HepG2 (cell line): Measurements from ENCODE around the gene ARID1A. TPM values are rescaled to one million over a fixed set of nuclear protein-coding genes. Genes with fewer than 3 reads are reported as not detected.
A peak's percentile ranks its signal among the peaks of the same experiment; 100 is the strongest.

Experiments used
- ATAC-seq: fragments of 200-7000 bp; cut with Tn5 transposase; 3 replicates; pipeline ENCODE4 v1.9.1; 2020; ENCODE audit warnings: mild to moderate bottlenecking, moderate library complexity
- BruUV-seq: library from RNA; stranded (reverse); fragments of 400-500 nt; replicated peaks from 2 replicates; lab custom pipeline; 2021; lab: Mats Ljungman, UMichigan
- CTCF ChIA-PET: fragments of 300-600 bp; formaldehyde crosslinking; extraction: SDS; loops from one replicate; lab custom pipeline; 2021; ENCODE audit warnings: low total read pairs, inconsistent platforms, low intra/inter-chr PET ratio; lab: Yijun Ruan, JAX
- POLR2A ChIA-PET: fragments of 350-600 bp; sonication (Branson Sonifier 250); formaldehyde crosslinking; loops from one replicate; lab custom pipeline; 2020; ENCODE audit warnings: antibody characterized with exemption, inconsistent platforms; lab: Yijun Ruan, JAX
- DNase-seq: peaks from one replicate; pipeline ENCODE4 v3.0.0-alpha.2; 2015; ENCODE audit warnings: low spot score
- FAIRE-seq: peaks from 3 replicates; lab custom pipeline; 2011; peaks lifted over from hg19 to GRCh38; lab: Jason Lieb, UNC
- H2AFZ ChIP-seq: one replicate; pipeline ENCODE4 v1.6.1; 2011; ENCODE audit warnings: low read length, inconsistent platforms
- H3K27ac ChIP-seq: fragments of 300-600 bp; 3 replicates; pipeline ENCODE4 v1.8.0; 2011; ENCODE audit warnings: mixed run types, mild to moderate bottlenecking, mixed read lengths, low read length, inconsistent platforms; ENCODE audit not compliant: insufficient read depth; ENCODE audit errors: extremely low read length
- H3K27me3 ChIP-seq, 2 experiments: fragments of 200-600 bp in 1 of 2; 2 replicates in 1 of 2; 3 replicates in 1 of 2; pipeline versions ENCODE4 v1.6.0 to v1.8.0; 2011; ENCODE audit warnings: low read length in 2 of 2, mild to moderate bottlenecking in 2 of 2, moderate library complexity in 2 of 2, inconsistent platforms in 1 of 2; ENCODE audit not compliant: insufficient read depth in 2 of 2, control insufficient read depth in 1 of 2
- H3K36me3 ChIP-seq, 2 experiments: fragments of 200-600 bp in 1 of 2; replicated peaks in 1 of 2; 2 replicates in 1 of 2; 3 replicates in 1 of 2; pipeline versions ENCODE4 v1.5.1 to v1.8.0; 2011; ENCODE audit warnings: low read length in 2 of 2, inconsistent platforms in 1 of 2; ENCODE audit not compliant: insufficient read depth in 2 of 2, control insufficient read depth in 1 of 2
- H3K4me1 ChIP-seq: 2 replicates; pipeline ENCODE4 v1.5.1; 2012; ENCODE audit warnings: low read length, inconsistent platforms; ENCODE audit not compliant: insufficient read depth
- H3K4me2 ChIP-seq: 2 replicates; pipeline ENCODE4 v1.6.0; 2011; ENCODE audit warnings: low read depth, low read length, inconsistent platforms
- H3K4me3 ChIP-seq, 3 experiments: fragments of 200-600 bp in 1 of 3; sonication (generic), shearing (Covaris generic) in 1 of 3; replicated peaks in 1 of 3; 2 replicates each; pipeline ENCODE4 v1.5.1; 2011 to 2016; ENCODE audit warnings: low read length in 3 of 3, inconsistent platforms in 2 of 3, low read depth in 2 of 3, mild to moderate bottlenecking in 2 of 3, control low read depth in 1 of 3, mixed read lengths in 1 of 3; ENCODE audit not compliant: insufficient read depth in 1 of 3
- H3K79me2 ChIP-seq: one replicate; pipeline ENCODE4 v1.6.1; 2011; ENCODE audit warnings: low read length, inconsistent platforms; ENCODE audit not compliant: insufficient read depth
- H3K9ac ChIP-seq: 2 replicates; pipeline ENCODE4 v1.6.0; 2011; ENCODE audit warnings: mild to moderate bottlenecking, low read depth, low read length, inconsistent platforms; ENCODE audit not compliant: insufficient read depth
- H3K9me3 ChIP-seq: 2 replicates; pipeline ENCODE4 v1.5.1; 2012; ENCODE audit warnings: mild to moderate bottlenecking, low read length
- H4K20me1 ChIP-seq: 2 replicates; pipeline ENCODE4 v1.6.0; 2011; ENCODE audit warnings: inconsistent platforms, mild to moderate bottlenecking, low read length, moderate library complexity; ENCODE audit not compliant: insufficient read depth
- HES4 ChIP-seq: sonication (generic); formaldehyde crosslinking; IDR thresholded peaks from 2 replicates; pipeline ENCODE4 v1.9.0; 2021; ENCODE audit warnings: mild to moderate bottlenecking, missing genetic modification reagents, borderline replicate concordance
- HNRNPK ChIP-seq: fragments of 200-400 bp; formaldehyde crosslinking; IDR thresholded peaks from 2 replicates; pipeline ENCODE4 v1.6.1; 2018; ENCODE audit warnings: low read length, low read depth, moderate library complexity, mild to moderate bottlenecking; ENCODE audit not compliant: poor library complexity, severe bottlenecking
- KDM2A ChIP-seq: sonication (generic); formaldehyde crosslinking; IDR thresholded peaks from 2 replicates; pipeline ENCODE4 v1.4.0; 2020; ENCODE audit warnings: low read depth, missing genetic modification reagents, borderline replicate concordance
- KDM5B ChIP-seq: sonication (generic); formaldehyde crosslinking; IDR thresholded peaks from 2 replicates; pipeline ENCODE4 v1.4.0; 2020; ENCODE audit warnings: missing genetic modification reagents, mild to moderate bottlenecking, borderline replicate concordance
- MAX ChIP-seq: IDR thresholded peaks from 2 replicates; pipeline ENCODE4 v1.6.1; 2012; ENCODE audit warnings: inconsistent platforms
- MIER2 ChIP-seq: IDR thresholded peaks from 2 replicates; pipeline ENCODE4 v1.6.1; 2016; ENCODE audit warnings: missing biosample characterization, missing genetic modification reagents
- PATZ1 ChIP-seq: sonication (generic); formaldehyde crosslinking; IDR thresholded peaks from 2 replicates; pipeline ENCODE4 v1.4.0; 2020; ENCODE audit warnings: missing genetic modification reagents
- POLR2G ChIP-seq: fragments of 200-400 bp; formaldehyde crosslinking; IDR thresholded peaks from 2 replicates; pipeline ENCODE4 v1.6.1; 2018; ENCODE audit warnings: mild to moderate bottlenecking, low read depth, low read length, moderate library complexity
- RBFOX2 ChIP-seq: fragments of 200-400 bp; formaldehyde crosslinking; IDR thresholded peaks from 2 replicates; pipeline ENCODE4 v1.6.1; 2017; ENCODE audit warnings: low read depth, mild to moderate bottlenecking, low read length
- REL ChIP-seq: sonication (generic); formaldehyde crosslinking; conservative IDR thresholded peaks from 2 replicates; pipeline ENCODE4 v1.8.0; 2022; ENCODE audit warnings: mild to moderate bottlenecking, missing genetic modification reagents, moderate library complexity
- SALL1 ChIP-seq: sonication (generic); formaldehyde crosslinking; IDR thresholded peaks from 2 replicates; pipeline ENCODE4 v1.8.0; 2022; ENCODE audit warnings: mild to moderate bottlenecking, missing genetic modification reagents
- YY1 ChIP-seq: IDR thresholded peaks from 2 replicates; pipeline ENCODE4 v1.6.1; 2011; ENCODE audit warnings: low read length, low read depth, moderate library complexity, mild to moderate bottlenecking; ENCODE audit not compliant: insufficient read depth, insufficient replicate concordance
- ZNF446 ChIP-seq: sonication (generic); formaldehyde crosslinking; IDR thresholded peaks from 2 replicates; pipeline ENCODE4 v1.5.0; 2020; ENCODE audit warnings: mild to moderate bottlenecking, missing genetic modification reagents
- WGBS: methylation state at CpG from one replicate; pipeline ENCODE4 v1.1.6; 2017; ENCODE audit warnings: low lambda C conversion rate; 5-methylcytosine and 5-hydroxymethylcytosine counted together
- in situ Hi-C: cut with HindIII; loops from 2 replicates; pipeline ENCODE4 v1.10.0; 2017; ENCODE audit warnings: low pct_unique_long_range_greater_than_20kb; ENCODE audit not compliant: extremely low pct_ligation_motif_present
- intact Hi-C: fragments of 100-400 bp; cut with micrococcal nuclease; formaldehyde crosslinking; loops from one replicate; pipeline ENCODE4 v1.10.0; 2022; ENCODE audit not compliant: unreplicated experiment
- polyA plus RNA-seq, 8 experiments: library from polyadenylated mRNA; depleted of rRNA in 3 of 8; stranded (reverse) in 7 of 8; unstranded in 1 of 8; fragments of >200 nt; fragmentation: Illumina TruSeq in 4 of 8; extraction: Trizol in 4 of 8; gene quantifications; 2 replicates each; pipeline versions ENCODE4 v1.2.1 to v1.2.3, GENCODE V29; 2011 to 2016; ENCODE audit warnings: low read depth in 4 of 8, missing spikeins in 1 of 8, mixed read lengths in 1 of 8; ENCODE audit not compliant: insufficient read depth in 1 of 8
- total RNA-seq, 5 experiments: library from RNA; depleted of rRNA; stranded (reverse); fragments of >200 nt; fragmentation: Illumina TruSeq; extraction: Trizol; gene quantifications; 2 replicates each; pipeline ENCODE4 v1.2.3, GENCODE V29; 2016; ENCODE audit warnings: low read depth in 1 of 5

ARID1A gene
- total and polyA plus RNA-seq, 2 of the 13 experiments (the other 11 are each of a cell fraction or from before 2014, with no cell fraction given): 11.9 to 15.9 TPM

- under 1% methylated on average over 20 of the region's 72 CpGs for WGBS
- DNase-seq: no peak
- intact Hi-C loops (loop anchor here (5.0 kb wide), 1 partner anchor 91 kb away; the partner anchor contains the start of gene PIGV), in situ Hi-C loops (no loop called here)
- TF ChIP-seq MAX: 0 out of 2 replicates have a peak, but pooled peaks have one; percentile 15
- no peak for TF ChIP-seq MIER2 (CRISPR knock-in tag)
- TF ChIP-seq RBFOX2: peak; percentile 44
- H3K4me2 ChIP-seq: peak overlapping the region; percentile 45
- peak overlapping the region; percentile 84 to 96 (median 91); a peak in 5 of 6 replicates for H3K4me3 ChIP-seq
- CTCF ChIA-PET: no interaction called here
- FAIRE-seq: no peak
- no TSS peak for BruUV-seq
- H2AFZ ChIP-seq: no peak overlapping the region
- no peaks in the 10 kb centered on the region for H3K27me3 ChIP-seq
- peak overlapping the region; percentile 83 for H3K9ac ChIP-seq
- no peaks in the 10 kb centered on the region for H3K9me3 ChIP-seq
- peaks cover 52% of the 10 kb centered on the region for H3K79me2 ChIP-seq
- H4K20me1 ChIP-seq: peaks cover 31% of the 10 kb centered on the region
- POLR2A ChIA-PET: interaction anchor here (1.2 to 6.5 kb wide), 4 partner anchors 10 to 90 kb away, joined by 3 to 127 read pairs (median 46); partner anchors contain the start of gene PIGV
- peak overlapping the region; percentile 98 for H3K27ac ChIP-seq
- no peak for ATAC-seq
- H3K4me1 ChIP-seq: peaks cover 60% of the 10 kb centered on the region
- H3K36me3 ChIP-seq: 0 out of 5 replicates have a peak, but pooled peaks cover 0 to 10% of the 10 kb centered on the region in 2 experiments
These were observed 371 bp downstream of the ARID1A start for GRCh38 chr1:26696119-26696653.

GRCh38 chr1:26696654-26697430, 1.0 kb downstream of the ARID1A start:
- POLR2A ChIA-PET: interaction anchor here (1.2 to 6.5 kb wide), 5 partner anchors 9 to 90 kb away, joined by 3 to 80 read pairs (median 5); partner anchors contain the start of gene PIGV
- intact Hi-C loops (loop anchor here (5.0 kb wide), 1 partner anchor 90 kb away; the partner anchor contains the start of gene PIGV), in situ Hi-C loops (no loop called here)
- DNase-seq (no peak), ATAC-seq (no peak), FAIRE-seq (no peak)
- peaks cover 59% of the 10 kb centered on the region for H3K79me2 ChIP-seq
- H3K27me3 ChIP-seq: no peaks in the 10 kb centered on the region
- H3K4me3 ChIP-seq: peak overlapping the region; percentile 84 to 96 (median 91)
- peak overlapping the region; percentile 83 for H3K9ac ChIP-seq
- CTCF ChIA-PET: no interaction called here
- H3K36me3 ChIP-seq: 0 out of 5 replicates have a peak, but pooled peaks cover 0 to 10% of the 10 kb centered on the region in 2 experiments
- BruUV-seq: no TSS peak
- H3K4me2 ChIP-seq: peak overlapping the region; percentile 45
- H3K9me3 ChIP-seq: no peaks in the 10 kb centered on the region
- peaks cover 37% of the 10 kb centered on the region for H4K20me1 ChIP-seq
- no peak overlapping the region for H2AFZ ChIP-seq
- peak overlapping the region; percentile 80 for H3K27ac ChIP-seq
- WGBS: 0% methylated on average over 15 of the region's 98 CpGs
- H3K4me1 ChIP-seq: peaks cover 60% of the 10 kb centered on the region
- TF ChIP-seq KDM5B (CRISPR knock-in tag) (peak; percentile 58; the same call in 1 of the 2 replicates), RBFOX2 (peak; percentile 68), REL (CRISPR knock-in tag) (no peak), PATZ1 (peak; percentile 31), HNRNPK (peak; percentile 51), HES4 (CRISPR knock-in tag) (peak; percentile 28; the same call in 1 of the 2 replicates), KDM2A (CRISPR knock-in tag) (peak; percentile 60), ZNF446 (CRISPR knock-in tag) (peak; percentile 49; the same call in 1 of the 2 replicates), POLR2G (peak; percentile 46; the same call in 1 of the 2 replicates), SALL1 (CRISPR knock-in tag) (peak; percentile 28; the same call in 1 of the 2 replicates), YY1 (peak; percentile 77)
